Measurements from ENCODE around the gene ENDOV. TPM values are rescaled to one million over a fixed set of nuclear protein-coding genes. Genes with fewer than 3 reads are reported as not detected.

The ENDOV gene
- polyA plus RNA-seq, 2 of the 4 experiments (the other 2 are of a cell fraction) = 33.2 to 42.6 TPM

- no peak for ATAC-seq
- H3K27ac ChIP-seq = no peak overlapping the region
- WGBS (ENCODE audit: missing lambda C conversion rate) = 94% methylated on average over 24 of the region's 24 CpGs
- ChIA-PET CTCF (interaction anchor here (0.6 to 1.5 kb wide), 5 partner anchors 11 to 597 kb away, joined by 3 read pairs; partner anchors contain the start of gene GAA), POLR2A (interaction anchor here (1.2 kb wide), 1 partner anchor 9 kb away, joined by 3 read pairs; no protein-coding TSS in a partner anchor)
- TF ChIP-seq MAX (IDR thresholded peaks at IDR 0.05) (no peak), ZNF302 (CRISPR knock-in tag; IDR thresholded peaks at IDR 0.05) (no peak), FOSB (CRISPR knock-in tag; IDR thresholded peaks at IDR 0.05) (no peak)
- H3K4me2 ChIP-seq = no peak overlapping the region
- H3K4me1 ChIP-seq = no peaks in the 10 kb centered on the region
- no peak overlapping the region for H3K4me3 ChIP-seq
- no peak for DNase-seq (ENCODE audit: low read depth in 1 of 2, low spot score in 1 of 2)
- no peak for FAIRE-seq
- H3K9me3 ChIP-seq = no peaks in the 10 kb centered on the region
These were observed 30.6 kb upstream of the ENDOV start for GRCh38 chr17:80384078-80384960.

- DNase-seq (ENCODE audit: low read depth in 1 of 2, low spot score in 1 of 2) (no peak), ATAC-seq (no peak; a peak in 1 of 6 replicates), FAIRE-seq (no peak)
- ChIA-PET POLR2A (interaction anchor here (1.2 kb wide), 1 partner anchor 8 kb away, joined by 3 read pairs; no protein-coding TSS in a partner anchor), CTCF (interaction anchor here (0.6 to 1.5 kb wide), 6 partner anchors 10 to 596 kb away, joined by 3 to 4 read pairs (median 3); partner anchors contain the start of gene GAA)
- Histone ChIP-seq H3K9me3 (no peaks in the 10 kb centered on the region), H3K4me2 (no peak overlapping the region), H3K27ac (no peak overlapping the region), H3K4me1 (no peaks in the 10 kb centered on the region), H3K4me3 (no peak overlapping the region)
- 90% methylated on average over 9 of the region's 9 CpGs for WGBS (ENCODE audit: missing lambda C conversion rate)
- no peak for TF ChIP-seq HDAC2 (IDR thresholded peaks at IDR 0.05)
- no peak for TF ChIP-seq CTCF (IDR thresholded peaks at IDR 0.05)
- TF ChIP-seq RAD21 (conservative IDR thresholded peaks at IDR 0.05 in 1 of 2, IDR thresholded peaks at IDR 0.05 in 1 of 2) = no peak
- TF ChIP-seq HMGXB4 (CRISPR knock-in tag; IDR thresholded peaks at IDR 0.05; ENCODE audit: borderline replicate concordance) = no peak
- TF ChIP-seq POLR2A (IDR thresholded peaks at IDR 0.05; ENCODE audit: low read length) = no peak
- TF ChIP-seq JUNB (IDR thresholded peaks at IDR 0.05) = no peak
- TF ChIP-seq ZNF302 (CRISPR knock-in tag; IDR thresholded peaks at IDR 0.05) = no peak
- TF ChIP-seq BHLHE40 (IDR thresholded peaks at IDR 0.05; ENCODE audit: low read depth, low read length) = no peak
- TF ChIP-seq SMC3 (IDR thresholded peaks at IDR 0.05) = no peak
- TF ChIP-seq GATA3 (IDR thresholded peaks at IDR 0.05; ENCODE audit: borderline replicate concordance) = no peak
- no peak for TF ChIP-seq CHD2 (IDR thresholded peaks at IDR 0.05; ENCODE audit: low read length, partially characterized antibody)
- TF ChIP-seq KDM1A (IDR thresholded peaks at IDR 0.05; ENCODE audit: low read depth) = no peak
- no peak for TF ChIP-seq TP53 (CRISPR knock-in tag; IDR thresholded peaks at IDR 0.05)
- TF ChIP-seq JUN (IDR thresholded peaks at IDR 0.05) = no peak
- no peak for TF ChIP-seq HES2 (IDR thresholded peaks at IDR 0.05)
- no peak for TF ChIP-seq PHF8 (IDR thresholded peaks at IDR 0.05; ENCODE audit: borderline replicate concordance, low read depth)
- TF ChIP-seq TFCP2L1 (CRISPR knock-in tag; IDR thresholded peaks at IDR 0.05) = no peak
- no peak for TF ChIP-seq EP300 (IDR thresholded peaks at IDR 0.05)
These were observed 29.9 kb upstream of the ENDOV start for GRCh38 chr17:80385046-80385445.
